Upper lobe of left lung (tissue), 4 donors: ENCODE data around the gene FZD2.

Source experiments
- EP300 ChIP-seq, 4 donors: sonication (generic); formaldehyde crosslinking; IDR thresholded peaks; one replicate each; pipeline ENCODE4 v1.5.1; 2017; ENCODE audit warnings: antibody characterized with exemption in 4 of 4, control low read depth in 2 of 4
- POLR2A ChIP-seq, 4 donors: fragments of 450-650 bp; IDR thresholded peaks; one replicate each; pipeline ENCODE4 v1.5.1; 2016 to 2017; ENCODE audit warnings: antibody characterized with exemption in 4 of 4, mild to moderate bottlenecking in 2 of 4
- TF ChIP-seq, protein P1 (sequence below), 6 experiments: fragments of 450-650 bp in 4 of 6; fragments of 200-600 bp in 2 of 6; sonication (generic) in 2 of 6; IDR thresholded peaks; one replicate each; pipeline ENCODE4 v1.5.1; 2016 to 2019; ENCODE audit warnings: antibody characterized with exemption in 6 of 6

DNA sequence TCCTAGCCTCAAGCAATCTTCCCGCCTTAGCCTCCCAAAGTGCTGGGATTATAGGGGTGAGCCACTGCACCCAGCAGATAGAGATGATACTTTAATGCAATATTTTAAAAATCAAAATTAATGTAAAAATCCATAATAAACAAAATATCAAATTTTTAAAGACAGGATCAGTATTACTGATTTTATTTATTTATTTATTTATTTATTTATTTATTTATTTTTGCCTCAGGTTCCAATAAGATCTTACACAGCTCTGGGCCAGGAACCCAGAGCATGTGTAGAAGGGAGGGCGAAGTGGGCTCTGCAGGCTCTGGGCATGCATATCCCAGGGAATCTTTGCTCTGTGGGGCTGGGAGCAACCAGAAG is 41.6 kb downstream of the FZD2 start:
- TF ChIP-seq, protein P1, sequence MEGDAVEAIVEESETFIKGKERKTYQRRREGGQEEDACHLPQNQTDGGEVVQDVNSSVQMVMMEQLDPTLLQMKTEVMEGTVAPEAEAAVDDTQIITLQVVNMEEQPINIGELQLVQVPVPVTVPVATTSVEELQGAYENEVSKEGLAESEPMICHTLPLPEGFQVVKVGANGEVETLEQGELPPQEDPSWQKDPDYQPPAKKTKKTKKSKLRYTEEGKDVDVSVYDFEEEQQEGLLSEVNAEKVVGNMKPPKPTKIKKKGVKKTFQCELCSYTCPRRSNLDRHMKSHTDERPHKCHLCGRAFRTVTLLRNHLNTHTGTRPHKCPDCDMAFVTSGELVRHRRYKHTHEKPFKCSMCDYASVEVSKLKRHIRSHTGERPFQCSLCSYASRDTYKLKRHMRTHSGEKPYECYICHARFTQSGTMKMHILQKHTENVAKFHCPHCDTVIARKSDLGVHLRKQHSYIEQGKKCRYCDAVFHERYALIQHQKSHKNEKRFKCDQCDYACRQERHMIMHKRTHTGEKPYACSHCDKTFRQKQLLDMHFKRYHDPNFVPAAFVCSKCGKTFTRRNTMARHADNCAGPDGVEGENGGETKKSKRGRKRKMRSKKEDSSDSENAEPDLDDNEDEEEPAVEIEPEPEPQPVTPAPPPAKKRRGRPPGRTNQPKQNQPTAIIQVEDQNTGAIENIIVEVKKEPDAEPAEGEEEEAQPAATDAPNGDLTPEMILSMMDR (IDR thresholded peaks at IDR 0.05) = no peak
- TF ChIP-seq EP300 (IDR thresholded peaks at IDR 0.05) = no peak
- no peak for TF ChIP-seq POLR2A (IDR thresholded peaks at IDR 0.05)
